Stimulated activated CD4-positive, alpha-beta T cell treated with anti-CD3 and anti-CD28 coated beads, Interleukin-12 subunit alpha, Interleukin-12 subunit beta, amount 100 ng/mL, for 24 hours (primary cell): ENCODE measurements around the gene ATP5F1D.

Experiments
- DNase-seq, 2 experiments: peaks; one replicate each; pipeline ENCODE4 v3.0.0-alpha.2; 2020; ENCODE audit warnings: low read depth in 2 of 2

Gene ATP5F1D

GRCh38 chr19:1280636-1281568 is 39.4 kb downstream of the ATP5F1D start:
- no peak for DNase-seq

DNA sequence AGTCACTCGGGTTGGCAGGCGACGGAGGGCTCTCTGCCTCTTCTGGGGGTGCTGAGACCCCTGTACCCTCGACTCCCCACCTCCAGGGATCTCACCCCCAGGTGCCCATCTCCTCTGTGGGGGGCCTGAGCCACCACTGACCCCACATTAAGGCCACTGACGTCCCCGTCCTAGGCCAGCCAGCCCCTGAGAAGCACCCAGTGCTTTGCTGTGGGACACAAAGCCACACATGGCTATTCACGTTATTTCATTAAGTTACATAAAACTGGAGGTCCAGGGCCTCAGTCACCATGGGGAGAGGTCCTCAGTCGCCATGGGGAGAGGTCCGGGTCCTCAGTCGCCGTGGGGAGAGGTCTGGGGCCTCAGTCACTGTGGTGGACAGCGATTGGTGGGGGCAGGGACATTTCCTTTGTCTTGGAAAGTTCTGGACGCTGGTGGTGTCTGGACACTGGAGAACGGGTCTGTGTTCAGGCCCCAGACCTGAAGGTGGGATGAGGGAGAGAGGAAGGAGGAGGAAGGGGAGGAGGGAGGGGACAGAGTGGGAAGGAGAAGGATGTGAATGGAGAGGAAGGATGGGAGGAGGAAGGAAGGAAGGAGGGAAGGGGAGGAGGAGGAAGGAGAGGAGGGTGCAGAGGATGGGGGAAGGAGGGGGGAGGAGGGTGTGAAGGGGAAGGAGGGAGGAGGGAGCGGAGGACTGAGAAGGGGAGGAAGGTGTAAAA is 40.2 kb downstream of the ATP5F1D start:
- DNase-seq: no peak

DNA sequence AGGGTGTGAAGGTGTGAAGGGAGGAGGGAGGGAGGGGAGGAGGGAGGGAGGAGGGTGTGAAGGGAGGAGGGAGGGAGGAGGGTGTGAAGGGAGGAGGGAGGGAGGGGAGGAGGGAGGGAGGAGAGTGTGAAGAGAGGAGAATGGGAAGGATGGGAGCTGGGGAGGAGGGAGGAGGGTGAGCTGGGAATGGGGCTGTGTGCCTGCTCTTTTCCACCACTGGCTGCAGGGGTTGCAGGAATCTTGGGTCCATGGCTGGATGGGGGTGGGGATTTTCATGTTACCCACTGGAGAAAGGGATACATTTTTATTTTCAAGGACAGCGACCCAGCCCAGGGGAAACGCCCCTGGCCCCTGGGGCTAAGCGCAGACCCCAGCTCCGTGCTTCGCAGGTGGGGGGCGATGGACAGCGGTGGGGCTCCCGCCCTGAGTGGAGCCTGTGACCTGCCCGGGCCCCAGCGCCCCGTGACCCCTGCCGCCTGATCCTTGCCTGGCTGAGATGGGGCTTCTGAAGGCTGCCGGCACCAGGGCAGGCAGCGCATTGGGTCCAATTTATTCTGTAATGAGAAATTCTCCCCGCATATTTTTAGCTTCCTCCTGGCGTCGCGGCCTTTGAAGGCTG is 41.1 kb downstream of the ATP5F1D start:
- DNase-seq: no peak

- no peak for DNase-seq
Observed at GRCh38 chr19:1283207-1283916, 41.8 kb downstream of the ATP5F1D start.

- DNase-seq: no peak
Observed at GRCh38 chr19:1283917-1284292, 42.4 kb downstream of the ATP5F1D start.

DNA sequence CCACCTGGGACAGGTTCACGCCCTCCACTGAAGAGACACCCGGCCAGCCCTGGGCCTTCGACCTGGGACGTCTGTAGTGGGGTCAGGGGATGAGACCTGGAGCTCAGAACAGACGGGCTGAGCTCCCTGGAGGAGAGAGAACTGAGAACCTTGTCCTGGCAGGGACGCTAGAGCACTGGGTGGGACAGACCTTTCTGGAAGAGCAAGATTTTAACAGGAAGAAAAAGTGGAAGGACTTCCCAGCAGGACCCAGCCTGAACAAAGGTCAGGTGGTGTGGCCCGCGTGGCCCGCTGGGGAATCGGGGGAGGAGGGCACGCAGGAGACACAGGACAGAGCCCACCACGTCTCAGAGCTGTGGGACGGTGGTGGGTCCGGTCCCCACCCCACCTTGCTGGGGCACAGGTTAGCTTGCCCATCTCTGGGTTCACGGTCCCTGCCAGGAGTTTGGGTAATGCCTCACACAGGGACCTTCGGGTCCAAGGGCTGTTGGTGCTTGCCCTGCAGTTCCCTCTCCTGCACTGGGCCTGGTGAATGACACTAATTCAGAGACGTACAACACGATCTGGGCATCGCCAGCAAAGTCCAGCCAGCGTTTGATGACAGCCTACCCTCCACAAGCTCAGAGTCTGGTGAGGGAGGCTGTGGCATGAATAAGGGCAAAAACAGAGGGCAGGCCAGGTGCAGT is 42.9 kb downstream of the ATP5F1D start:
- no peak for DNase-seq

- DNase-seq: no peak
Observed at GRCh38 chr19:1284979-1285736, 43.6 kb downstream of the ATP5F1D start.

DNA sequence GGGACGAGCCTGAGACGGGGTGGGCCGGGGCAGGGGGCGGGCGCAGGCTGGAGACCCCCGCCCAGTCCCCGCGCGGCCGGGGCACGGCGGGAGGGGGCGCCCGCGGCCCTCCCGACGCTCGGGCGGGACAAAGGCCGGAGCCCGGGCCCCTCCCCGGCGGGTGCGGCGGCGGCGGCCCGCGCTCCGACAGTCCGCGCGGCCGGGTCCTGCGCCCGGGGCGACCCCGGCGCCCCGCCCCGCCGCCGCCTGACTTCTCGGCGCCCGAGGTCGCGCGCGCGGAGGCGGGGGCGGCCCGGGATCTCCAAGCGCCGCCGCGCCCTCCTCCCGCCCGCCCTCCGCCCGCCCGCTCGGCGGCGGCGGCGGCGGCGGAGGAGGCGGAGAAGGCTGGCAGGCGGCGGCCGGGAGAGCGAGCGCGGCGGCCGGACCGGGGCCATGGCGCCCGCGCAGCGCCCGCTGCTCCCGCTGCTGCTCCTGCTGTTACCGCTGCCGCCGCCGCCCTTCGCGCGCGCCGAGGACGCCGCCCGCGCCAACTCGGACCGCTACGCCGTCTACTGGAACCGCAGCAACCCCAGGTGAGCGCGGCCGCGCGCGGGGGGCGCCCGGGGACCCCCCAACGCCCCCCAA is 44.3 kb downstream of the ATP5F1D start, which contains the start of gene EFNA2:
Gene EFNA2 (plus strand): TSS at position 137 of the 624 bp plus-strand sequence. CDS start 296 bp downstream, at position 433.
- DNase-seq: no peak

DNA sequence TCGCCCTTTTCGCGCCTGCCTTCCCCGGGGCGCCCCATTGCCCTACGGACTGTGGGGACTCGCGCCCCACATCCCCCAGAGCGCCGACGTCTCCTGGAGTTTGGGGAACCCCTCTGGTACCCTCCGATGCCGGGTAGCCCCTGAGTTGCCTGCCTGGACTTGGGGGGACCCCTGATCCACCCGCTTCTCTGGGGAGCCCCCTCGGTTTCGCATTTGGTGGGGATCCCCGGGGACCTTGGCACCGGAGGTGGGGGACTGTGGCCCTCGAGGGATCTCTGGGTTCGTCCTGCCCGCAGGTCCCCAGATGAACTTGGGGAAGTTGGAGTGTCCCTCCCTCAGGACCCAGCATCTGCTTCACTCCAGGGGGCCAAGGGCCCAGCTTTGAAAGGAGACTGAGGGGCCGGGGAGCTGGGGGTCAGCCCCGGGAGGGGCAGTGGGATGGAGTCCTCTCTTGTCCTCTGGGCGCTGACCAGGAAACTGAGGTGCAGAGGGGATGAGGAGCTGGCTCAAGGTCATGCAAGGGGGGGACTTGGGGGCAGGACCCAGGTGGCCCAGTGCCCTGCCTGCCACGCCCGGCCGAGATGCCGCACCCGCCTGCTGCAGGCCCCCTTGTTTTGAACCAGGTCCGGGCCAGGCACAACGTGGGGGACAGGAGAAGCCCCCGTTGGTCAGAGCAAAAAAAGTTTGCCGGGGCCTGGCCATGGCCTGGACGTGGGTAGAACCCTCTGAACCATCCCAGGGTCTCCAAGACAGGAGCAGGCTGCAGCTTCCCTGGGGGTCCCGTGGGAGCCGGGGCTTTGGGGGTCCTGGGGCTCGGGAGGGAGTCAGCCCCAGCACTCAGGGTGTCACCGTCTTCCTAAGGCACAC is 45.2 kb downstream of the ATP5F1D start:
- DNase-seq: no peak

DNA sequence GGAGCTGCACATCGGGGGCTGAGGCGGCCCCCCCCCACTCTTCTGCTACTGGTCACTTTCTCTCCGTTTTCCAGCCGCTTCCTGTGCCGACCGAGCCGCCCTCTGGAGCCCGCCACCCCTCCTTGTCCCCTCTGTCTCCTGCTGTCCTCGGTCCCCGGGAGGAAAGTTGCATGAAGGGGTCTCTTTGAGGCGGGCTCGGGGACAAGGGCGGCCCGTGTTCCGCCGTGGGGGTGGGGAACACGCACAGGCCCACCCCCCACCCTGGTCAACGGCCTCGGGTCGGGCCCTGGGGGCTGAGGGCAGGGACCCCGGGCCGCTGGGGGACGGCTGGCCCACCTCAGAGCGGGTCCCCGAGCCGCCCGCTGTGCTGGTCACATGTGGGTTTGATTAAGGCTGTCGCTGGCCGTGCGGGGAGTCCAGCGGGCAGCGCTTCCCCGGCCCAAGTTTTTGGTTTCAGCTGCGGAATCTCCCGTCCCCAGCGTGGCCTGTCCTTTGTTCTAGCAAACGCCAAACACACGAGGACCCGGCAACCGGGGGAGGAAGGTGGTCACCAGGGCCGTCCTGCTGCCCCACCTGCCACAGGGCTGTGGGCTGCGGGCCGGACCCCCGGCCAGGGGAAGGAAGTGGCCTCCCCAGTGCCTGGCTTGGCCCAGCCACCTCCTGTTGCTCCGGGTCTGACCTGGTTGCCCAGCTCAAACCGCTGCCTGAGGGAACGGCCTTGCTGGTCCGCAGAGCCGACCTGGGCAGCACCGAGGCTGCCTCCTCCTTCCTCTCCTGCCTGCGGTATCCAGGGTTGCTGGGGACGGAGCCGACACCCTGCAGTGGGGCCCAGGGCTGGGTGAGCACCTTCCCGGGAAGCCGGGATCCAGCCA is 46.0 kb downstream of the ATP5F1D start:
- no peak for DNase-seq

- DNase-seq: no peak
Observed at GRCh38 chr19:1288226-1288612, 46.7 kb downstream of the ATP5F1D start.

DNA sequence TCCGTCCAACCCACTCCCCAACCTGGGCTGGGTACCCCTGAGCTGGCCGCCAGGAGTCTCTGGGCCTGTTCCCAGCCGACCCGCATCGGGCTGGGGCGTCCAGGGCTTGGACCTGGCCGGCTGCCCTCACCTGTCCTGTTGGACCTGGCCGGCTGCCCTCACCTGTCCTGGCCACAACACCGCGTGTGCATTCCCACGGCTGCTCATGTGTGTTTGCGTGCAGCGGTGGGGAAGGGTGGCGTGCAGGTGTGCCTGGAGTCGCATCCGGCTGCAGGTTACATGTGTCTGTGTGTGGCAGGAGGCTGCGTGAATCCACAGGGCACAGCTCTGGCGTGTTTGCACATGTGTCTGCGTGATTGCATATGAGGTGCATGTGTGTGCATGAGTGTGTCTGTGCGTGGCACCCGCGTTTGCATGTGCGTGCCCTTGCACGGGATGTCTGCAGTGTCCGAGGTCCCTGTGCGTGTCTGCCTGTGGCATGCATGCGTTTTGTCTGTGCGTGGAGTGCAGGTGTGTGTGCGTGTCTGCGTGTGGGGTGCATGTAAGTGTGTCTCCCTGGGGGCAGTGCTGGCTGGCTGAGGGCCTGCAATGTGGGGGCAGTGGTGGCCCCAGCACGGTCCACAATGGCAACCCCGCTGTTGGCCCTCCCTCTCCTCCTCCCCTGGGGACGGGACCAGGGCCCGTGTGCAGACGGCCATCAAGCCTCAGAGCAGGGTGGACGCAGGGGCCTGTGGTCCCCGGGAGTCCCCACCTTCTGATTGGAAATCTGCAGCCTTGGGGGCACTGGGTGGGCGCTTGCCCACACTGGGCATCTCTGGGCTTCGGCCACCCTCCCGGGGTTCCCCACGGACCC is 47.5 kb downstream of the ATP5F1D start:
- DNase-seq: no peak

DNA sequence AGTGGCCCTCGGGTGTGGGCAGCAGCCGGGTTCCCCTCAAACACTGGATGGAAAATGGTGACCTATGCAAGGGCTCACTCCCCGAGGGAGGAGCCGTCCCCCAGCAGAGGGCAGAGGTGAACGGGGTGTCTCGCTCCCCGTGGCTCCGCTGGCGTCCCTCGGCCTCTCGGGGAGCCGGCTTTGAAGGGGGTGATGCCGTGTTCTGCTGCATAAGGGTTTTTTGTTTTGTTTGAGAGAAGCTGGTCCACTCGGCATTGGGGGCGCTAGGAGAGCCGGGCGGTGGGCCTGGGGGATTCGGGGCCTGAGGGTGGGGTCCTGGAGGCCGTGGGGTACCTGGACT is 48.1 kb downstream of the ATP5F1D start:
- DNase-seq: no peak

DNA sequence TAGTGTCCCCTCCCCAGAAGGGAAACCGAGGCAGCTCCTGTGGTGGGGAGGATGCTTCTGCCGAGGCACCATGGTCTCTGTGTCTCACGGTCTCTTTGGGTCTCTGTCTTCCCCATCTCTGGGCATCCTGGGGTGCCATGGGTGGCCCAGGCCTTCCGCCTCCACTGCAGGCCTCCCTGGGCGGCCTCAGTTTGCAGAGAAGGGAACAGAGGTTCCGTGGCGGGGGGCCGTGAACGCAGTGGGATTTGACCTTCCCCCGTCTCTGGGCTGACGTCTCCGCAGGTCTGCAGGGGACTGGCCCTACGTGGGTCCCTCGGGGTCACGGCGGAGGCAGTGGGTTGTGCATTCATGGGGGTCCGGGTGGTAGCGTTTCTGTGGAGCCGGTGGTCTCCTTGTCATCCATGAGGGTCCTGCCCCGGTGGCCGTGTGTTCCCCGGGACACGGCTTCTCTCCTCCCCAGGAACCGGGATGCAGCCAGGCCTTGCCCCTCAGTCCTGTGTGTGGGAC is 48.7 kb downstream of the ATP5F1D start:
- DNase-seq: no peak

DNA sequence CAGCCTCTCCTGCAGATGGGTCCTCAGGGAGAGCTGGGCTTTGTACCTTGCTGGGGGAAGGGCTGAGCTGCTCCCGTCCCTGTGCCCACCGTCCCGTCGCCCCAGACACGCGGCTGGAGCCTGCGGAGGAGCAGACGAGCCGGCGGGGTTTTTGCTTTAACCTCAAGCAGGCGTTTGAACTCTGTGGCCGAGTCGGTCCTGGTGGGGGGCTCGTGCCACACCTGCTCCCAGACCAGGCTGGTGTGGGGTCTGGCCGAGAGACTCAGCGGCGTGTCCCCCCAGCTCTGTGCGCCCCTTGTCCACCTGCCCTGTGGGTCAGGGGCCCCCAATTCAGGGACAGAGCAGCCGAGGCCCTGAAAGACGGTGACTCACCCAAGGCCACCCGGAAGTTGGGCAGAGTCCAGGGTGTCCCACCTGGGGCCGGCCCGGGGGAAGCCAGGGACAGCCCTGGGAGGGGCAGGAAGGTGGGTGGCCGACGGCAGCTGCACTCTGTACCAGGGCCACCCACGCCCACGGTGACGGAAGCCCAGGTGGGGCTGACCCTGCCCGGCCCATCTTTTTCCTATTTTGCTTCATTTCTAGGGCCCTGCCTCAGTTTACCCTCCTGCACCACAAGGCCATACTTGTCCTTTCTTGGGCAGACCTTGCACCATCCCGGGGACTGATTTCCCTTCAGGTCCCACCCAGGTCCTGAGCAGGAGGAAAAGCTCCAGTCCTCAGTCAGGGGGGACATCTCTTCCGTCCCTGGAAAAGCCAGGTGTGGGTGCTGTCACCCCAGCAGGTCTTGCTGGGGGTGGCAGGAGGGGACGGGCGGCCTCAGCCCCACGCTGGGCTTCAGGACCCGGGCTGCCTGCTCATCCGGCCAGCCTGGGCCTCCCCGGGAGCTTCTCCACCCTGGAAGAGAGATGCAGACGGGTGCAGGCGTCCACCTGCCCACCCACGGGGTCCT is 49.4 kb downstream of the ATP5F1D start:
- DNase-seq: no peak
